ENCODE measurements around the gene SLC35F2.

The SLC35F2 gene

GRCh38 chr11:107756553-107756952 is 102.0 kb downstream of the SLC35F2 start:
- TF ChIP-seq CTCF (IDR thresholded peaks at IDR 0.05; ENCODE audit: low read depth, low read length) = no peak
- H3K4me3 ChIP-seq (replicated peaks in 1 of 2; ENCODE audit: low read depth in 2 of 2, low read length in 2 of 2) = no peak overlapping the region
- DNase-seq (ENCODE audit: low read depth in 2 of 2) = no peak

GRCh38 chr11:107752949-107753822 is 105.4 kb downstream of the SLC35F2 start:
- TF ChIP-seq CTCF (IDR thresholded peaks at IDR 0.05; ENCODE audit: low read depth, low read length) = no peak
- DNase-seq (ENCODE audit: low read depth in 2 of 2) = no peak
- no peak overlapping the region for H3K4me3 ChIP-seq (replicated peaks in 1 of 2; ENCODE audit: low read depth in 2 of 2, low read length in 2 of 2)

- H3K4me3 ChIP-seq (replicated peaks in 1 of 2; ENCODE audit: low read depth in 2 of 2, low read length in 2 of 2) = no peak overlapping the region
- TF ChIP-seq CTCF (IDR thresholded peaks at IDR 0.05; ENCODE audit: low read depth, low read length) = no peak
- DNase-seq (ENCODE audit: low read depth in 2 of 2) = no peak
Observed at GRCh38 chr11:107752508-107752907, 106.1 kb downstream of the SLC35F2 start.

- no peak for DNase-seq (ENCODE audit: low read depth in 2 of 2)
- TF ChIP-seq CTCF (IDR thresholded peaks at IDR 0.05; ENCODE audit: low read depth, low read length) = no peak
- H3K4me3 ChIP-seq (replicated peaks in 1 of 2; ENCODE audit: low read depth in 2 of 2, low read length in 2 of 2) = no peak overlapping the region
Observed at GRCh38 chr11:107751082-107751481, 107.5 kb downstream of the SLC35F2 start.

- no peak for TF ChIP-seq CTCF (IDR thresholded peaks at IDR 0.05; ENCODE audit: low read depth, low read length)
- H3K4me3 ChIP-seq (replicated peaks in 1 of 2; ENCODE audit: low read depth in 2 of 2, low read length in 2 of 2) = no peak overlapping the region
- no peak for DNase-seq (ENCODE audit: low read depth in 2 of 2)
Observed at GRCh38 chr11:107750313-107750712, 108.3 kb downstream of the SLC35F2 start.

- no peak for DNase-seq (ENCODE audit: low read depth in 2 of 2)
- TF ChIP-seq CTCF (IDR thresholded peaks at IDR 0.05; ENCODE audit: low read depth, low read length) = no peak
Observed at GRCh38 chr11:107747622-107748021, 111.0 kb downstream of the SLC35F2 start.

More at GRCh38 chr11:107747622-107748021, 111.0 kb downstream of the SLC35F2 start:
- no peak overlapping the region for H3K4me3 ChIP-seq (replicated peaks in 1 of 2; ENCODE audit: low read depth in 2 of 2, low read length in 2 of 2)
